ENCODE data around the gene TAS2R50.

DNA sequence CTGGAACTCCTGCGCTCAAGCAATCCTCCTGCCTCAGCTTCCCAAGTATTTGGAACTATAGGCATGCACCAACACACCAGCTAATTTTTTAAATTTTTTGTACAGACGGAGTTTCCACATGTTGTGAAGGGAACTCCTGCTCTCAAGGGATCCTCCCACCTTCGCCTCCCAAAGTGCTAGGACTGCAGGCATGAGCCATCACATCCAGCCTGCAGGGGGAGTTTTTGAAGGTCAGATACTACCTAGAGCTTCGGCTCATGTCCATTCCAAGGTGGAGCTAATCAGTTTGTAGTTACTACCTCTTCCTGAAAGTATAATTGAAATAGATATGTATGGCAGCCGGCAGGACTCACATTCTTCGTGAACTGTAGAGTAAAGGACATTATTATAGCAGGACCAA, 39.4 kb upstream of the TAS2R50 start:
- TF ChIP-seq, protein P1, sequence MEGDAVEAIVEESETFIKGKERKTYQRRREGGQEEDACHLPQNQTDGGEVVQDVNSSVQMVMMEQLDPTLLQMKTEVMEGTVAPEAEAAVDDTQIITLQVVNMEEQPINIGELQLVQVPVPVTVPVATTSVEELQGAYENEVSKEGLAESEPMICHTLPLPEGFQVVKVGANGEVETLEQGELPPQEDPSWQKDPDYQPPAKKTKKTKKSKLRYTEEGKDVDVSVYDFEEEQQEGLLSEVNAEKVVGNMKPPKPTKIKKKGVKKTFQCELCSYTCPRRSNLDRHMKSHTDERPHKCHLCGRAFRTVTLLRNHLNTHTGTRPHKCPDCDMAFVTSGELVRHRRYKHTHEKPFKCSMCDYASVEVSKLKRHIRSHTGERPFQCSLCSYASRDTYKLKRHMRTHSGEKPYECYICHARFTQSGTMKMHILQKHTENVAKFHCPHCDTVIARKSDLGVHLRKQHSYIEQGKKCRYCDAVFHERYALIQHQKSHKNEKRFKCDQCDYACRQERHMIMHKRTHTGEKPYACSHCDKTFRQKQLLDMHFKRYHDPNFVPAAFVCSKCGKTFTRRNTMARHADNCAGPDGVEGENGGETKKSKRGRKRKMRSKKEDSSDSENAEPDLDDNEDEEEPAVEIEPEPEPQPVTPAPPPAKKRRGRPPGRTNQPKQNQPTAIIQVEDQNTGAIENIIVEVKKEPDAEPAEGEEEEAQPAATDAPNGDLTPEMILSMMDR (IDR thresholded peaks at IDR 0.05) = no peak
- TF ChIP-seq POLR2A (IDR thresholded peaks at IDR 0.05) = no peak
